GM23338 (cell line): ENCODE measurements around the gene BEX1. TPM values are rescaled to one million over a fixed set of nuclear protein-coding genes. Genes with fewer than 3 reads are reported as not detected.

Experiments used
- ATAC-seq: fragments of 200-7000 bp; cut with Tn5 transposase; 3 replicates; pipeline ENCODE4 v1.9.1; 2020
- DNase-seq: peaks from one replicate; pipeline ENCODE4 v3.0.0-alpha.2; 2015; ENCODE audit warnings: low spot score
- H2AFZ ChIP-seq: fragments of 200-600 bp; sonication (generic); 2 replicates; pipeline ENCODE4 v1.8.0; 2016; ENCODE audit warnings: antibody characterized with exemption, mild to moderate bottlenecking, moderate library complexity
- H3F3A ChIP-seq: fragments of 200-600 bp; sonication (generic); replicated peaks from 2 replicates; pipeline ENCODE4 v1.8.0; 2017; ENCODE audit warnings: antibody characterized with exemption, mixed run types, low read depth
- H3K27ac ChIP-seq: fragments of 200-600 bp; sonication (generic); 2 replicates; pipeline ENCODE4 v1.6.1; 2016; ENCODE audit warnings: low read depth
- H3K27me3 ChIP-seq: fragments of 200-600 bp; sonication (generic); 2 replicates; pipeline ENCODE4 v1.8.0; 2016; ENCODE audit warnings: mild to moderate bottlenecking, mixed run types, moderate library complexity; ENCODE audit not compliant: insufficient read depth
- H3K36me3 ChIP-seq: fragments of 200-600 bp; sonication (generic); 2 replicates; pipeline ENCODE4 v1.8.0; 2016; ENCODE audit warnings: mild to moderate bottlenecking; ENCODE audit not compliant: insufficient read depth
- H3K4me1 ChIP-seq: fragments of 200-600 bp; sonication (generic); 2 replicates; pipeline ENCODE4 v1.8.0; 2016; ENCODE audit warnings: mild to moderate bottlenecking, moderate library complexity; ENCODE audit not compliant: insufficient read depth
- H3K4me2 ChIP-seq: fragments of 200-600 bp; sonication (generic); 2 replicates; pipeline ENCODE4 v1.7.1; 2017; ENCODE audit warnings: mixed run types
- H3K4me3 ChIP-seq: fragments of 200-600 bp; sonication (generic); 2 replicates; pipeline ENCODE4 v1.6.1; 2016; ENCODE audit warnings: mixed run types
- H3K79me2 ChIP-seq: fragments of 200-600 bp; sonication (generic); replicated peaks from 2 replicates; pipeline ENCODE4 v1.8.0; 2017; ENCODE audit warnings: mild to moderate bottlenecking; ENCODE audit not compliant: insufficient read depth
- H3K9me2 ChIP-seq: fragments of 200-600 bp; sonication (generic); 2 replicates; pipeline ENCODE4 v1.8.0; 2017; ENCODE audit not compliant: insufficient read depth
- H4K20me1 ChIP-seq: fragments of 200-600 bp; sonication (generic); replicated peaks from 2 replicates; pipeline ENCODE4 v1.8.0; 2017; ENCODE audit warnings: mild to moderate bottlenecking; ENCODE audit not compliant: insufficient read depth
- H3K27ac Mint-ChIP-seq: 2 replicates; pipeline ENCODE4 v1.8.0; 2020; ENCODE audit warnings: inconsistent platforms, mild to moderate bottlenecking, moderate library complexity, mixed read lengths
- H3K27me3 Mint-ChIP-seq: 3 replicates; pipeline ENCODE4 v1.8.0; 2022; ENCODE audit warnings: low read depth, mild to moderate bottlenecking, moderate library complexity, mixed read lengths, inconsistent platforms; ENCODE audit not compliant: insufficient read depth, poor library complexity
- H3K36me3 Mint-ChIP-seq: 3 replicates; pipeline ENCODE4 v1.8.0; 2021; ENCODE audit warnings: low read depth, mild to moderate bottlenecking, inconsistent platforms, moderate library complexity, mixed read lengths
- H3K4me1 Mint-ChIP-seq: 3 replicates; pipeline ENCODE4 v1.8.0; 2020; ENCODE audit warnings: mild to moderate bottlenecking, inconsistent platforms, mixed read lengths
- H3K4me3 Mint-ChIP-seq: 3 replicates; pipeline ENCODE4 v1.8.0; 2021; ENCODE audit warnings: moderate library complexity, mild to moderate bottlenecking, inconsistent platforms, mixed read lengths
- H3K9me3 Mint-ChIP-seq: 3 replicates; pipeline ENCODE4 v1.8.0; 2020; ENCODE audit warnings: moderate library complexity, mild to moderate bottlenecking, inconsistent platforms, mixed read lengths
- CREB1 ChIP-seq: fragments of 250-450 bp; sonication (Bioruptor Pico); IDR thresholded peaks from 2 replicates; pipeline ENCODE4 v1.5.0; 2020; ENCODE audit warnings: low read depth, mild to moderate bottlenecking, moderate library complexity
- CTCF ChIP-seq, 2 experiments: fragments of 200-600 bp in 1 of 2; sonication (generic) in 1 of 2; conservative IDR thresholded peaks; 2 replicates each; pipeline versions ENCODE4 v1.5.1 to v1.6.1; 2016 to 2017; ENCODE audit warnings: antibody characterized with exemption in 2 of 2, low read depth in 2 of 2, mild to moderate bottlenecking in 2 of 2, moderate library complexity in 1 of 2
- EZH2 ChIP-seq: fragments of 200-600 bp; sonication (generic); IDR thresholded peaks from one replicate; pipeline ENCODE4 v1.8.0; 2017; ENCODE audit warnings: antibody characterized with exemption, mild to moderate bottlenecking, low read depth; ENCODE audit not compliant: unreplicated experiment
- JUNB ChIP-seq: IDR thresholded peaks from one replicate; pipeline ENCODE4 v1.6.1; 2016; ENCODE audit warnings: antibody characterized with exemption; ENCODE audit not compliant: unreplicated experiment
- NANOG ChIP-seq: IDR thresholded peaks from 2 replicates; pipeline ENCODE4 v1.6.1; 2016; ENCODE audit warnings: antibody characterized with exemption, borderline replicate concordance
- POLR2AphosphoS5 ChIP-seq: IDR thresholded peaks from 2 replicates; pipeline ENCODE4 v1.6.1; 2016; ENCODE audit warnings: antibody characterized with exemption, low read depth
- ZNF331 ChIP-seq: fragments of 250-450 bp; sonication (Bioruptor Pico); IDR thresholded peaks from 2 replicates; pipeline ENCODE4 v1.5.0; 2020; ENCODE audit warnings: low read depth, mild to moderate bottlenecking, moderate library complexity
- ZNF462 ChIP-seq: fragments of 250-450 bp; sonication (Bioruptor Pico); IDR thresholded peaks from 2 replicates; pipeline ENCODE4 v1.5.0; 2020; ENCODE audit warnings: mild to moderate bottlenecking, moderate library complexity
- polyA plus RNA-seq: library from polyadenylated mRNA; unstranded; fragments of >200 nt; fragmentation: Nextera tagmentation; extraction: Ambion mirVana; gene quantifications from 2 replicates; pipeline ENCODE4 v1.2.1, GENCODE V29; 2016
- total RNA-seq: library from RNA; depleted of rRNA; stranded (reverse); fragments of >200 nt; shearing (Covaris generic); gene quantifications from 2 replicates; pipeline ENCODE4 v1.2.3, GENCODE V29; 2014

BEX1 gene
- total and polyA plus RNA-seq, 2 experiments from 2014 or later, result 52.9 to 142 TPM

GRCh38 chrX:103081051-103081450 is 17.1 kb upstream of the BEX1 start (continued):
- TF ChIP-seq ZNF462 (CRISPR knock-in tag), result no peak
- no peak for TF ChIP-seq EZH2
- no peak for TF ChIP-seq JUNB
- no peak for TF ChIP-seq NANOG
- no peak for TF ChIP-seq POLR2AphosphoS5
- no peak for TF ChIP-seq ZNF331
- TF ChIP-seq CTCF (conservative IDR thresholded peaks at IDR 0.05; ENCODE audit: low read depth in 2 of 2), result no peak

- no peaks in the 10 kb centered on the region for H3K36me3 Mint-ChIP-seq
- H3K4me3 ChIP-seq, result no peak overlapping the region
- H3K36me3 ChIP-seq, result no peaks in the 10 kb centered on the region
- no peaks in the 10 kb centered on the region for H3K27me3 ChIP-seq
- DNase-seq, result no peak
- H3K4me2 ChIP-seq, result no peak overlapping the region
- H3K4me1 Mint-ChIP-seq, result no peaks in the 10 kb centered on the region
- ATAC-seq, result no peak
- no peak overlapping the region for H3K4me3 Mint-ChIP-seq
- H3F3A ChIP-seq, result no peaks in the 10 kb centered on the region
- no peak overlapping the region for H3K27ac Mint-ChIP-seq
- H4K20me1 ChIP-seq, result no peaks in the 10 kb centered on the region
- no peak overlapping the region for H2AFZ ChIP-seq
- no peak overlapping the region for H3K27ac ChIP-seq
- H3K9me3 Mint-ChIP-seq, result no peaks in the 10 kb centered on the region; the same call in 1 of the 3 replicates
- H3K27me3 Mint-ChIP-seq, result peaks cover 2% of the 10 kb centered on the region
- no peaks in the 10 kb centered on the region for H3K79me2 ChIP-seq
- H3K4me1 ChIP-seq, result no peaks in the 10 kb centered on the region
- H3K9me2 ChIP-seq, result no peaks in the 10 kb centered on the region
- no peak for TF ChIP-seq EZH2
- TF ChIP-seq CREB1 (CRISPR knock-in tag), result no peak
- no peak for TF ChIP-seq ZNF462 (CRISPR knock-in tag)
Observed at GRCh38 chrX:103073467-103073866, 9.5 kb upstream of the BEX1 start.
